GM19452 (cell line): ENCODE data around the gene WSB1.

Source experiments
- ATAC-seq: cut with Tn5 transposase; IDR thresholded peaks from one replicate; pipeline ENCODE4 v1.9.1; 2021; ENCODE audit not compliant: unreplicated experiment

Gene WSB1

DNA sequence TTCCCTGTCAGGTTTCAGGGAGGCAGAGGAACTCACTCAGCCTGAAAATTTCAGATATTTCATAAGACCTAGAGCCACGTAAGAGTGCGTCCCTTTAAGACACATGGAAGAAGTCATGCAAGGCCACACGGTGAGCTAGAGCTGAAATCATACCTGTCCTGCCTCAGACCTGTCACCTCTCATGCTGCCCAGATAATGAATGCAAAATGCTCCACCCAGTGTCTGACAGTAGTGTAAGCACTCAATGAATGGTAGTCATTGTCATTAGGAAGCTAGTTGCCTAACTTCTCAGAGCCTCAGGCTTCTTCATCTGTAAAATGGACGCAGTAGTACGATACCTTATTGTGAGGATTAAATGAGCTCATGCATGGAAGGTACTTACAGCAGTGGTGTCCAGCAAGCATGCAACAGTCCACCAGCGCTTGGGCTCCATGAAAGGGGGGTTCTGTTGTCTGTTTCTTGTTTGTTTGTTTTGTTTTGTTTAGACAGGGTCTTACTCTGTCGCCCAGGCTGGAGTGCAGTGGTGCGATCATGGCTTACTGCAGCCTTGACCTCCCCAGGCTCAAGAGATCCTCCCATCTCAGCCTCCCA lies 60.7 kb downstream of the WSB1 start:
- ATAC-seq: no peak

DNA sequence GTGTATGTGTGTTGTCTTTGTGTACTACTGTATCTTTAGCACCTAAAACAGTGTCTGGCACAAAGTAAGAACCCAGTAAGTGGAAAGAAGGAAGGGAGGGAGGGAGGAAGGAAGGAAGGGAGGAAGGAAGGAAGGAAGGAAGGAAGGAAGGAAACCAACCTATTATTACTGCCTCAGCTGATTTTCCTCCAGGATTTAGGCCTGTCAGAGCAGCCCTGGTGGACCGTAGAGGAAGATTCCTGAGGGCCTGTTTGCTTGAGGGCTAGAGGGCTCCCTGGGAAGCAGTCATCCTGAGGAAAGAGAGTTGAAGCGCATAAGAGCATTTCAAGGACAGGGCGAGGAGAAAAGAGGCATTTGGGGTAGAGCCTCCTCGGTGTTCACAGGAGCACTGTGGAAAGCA lies 61.5 kb downstream of the WSB1 start:
- no peak for ATAC-seq

DNA sequence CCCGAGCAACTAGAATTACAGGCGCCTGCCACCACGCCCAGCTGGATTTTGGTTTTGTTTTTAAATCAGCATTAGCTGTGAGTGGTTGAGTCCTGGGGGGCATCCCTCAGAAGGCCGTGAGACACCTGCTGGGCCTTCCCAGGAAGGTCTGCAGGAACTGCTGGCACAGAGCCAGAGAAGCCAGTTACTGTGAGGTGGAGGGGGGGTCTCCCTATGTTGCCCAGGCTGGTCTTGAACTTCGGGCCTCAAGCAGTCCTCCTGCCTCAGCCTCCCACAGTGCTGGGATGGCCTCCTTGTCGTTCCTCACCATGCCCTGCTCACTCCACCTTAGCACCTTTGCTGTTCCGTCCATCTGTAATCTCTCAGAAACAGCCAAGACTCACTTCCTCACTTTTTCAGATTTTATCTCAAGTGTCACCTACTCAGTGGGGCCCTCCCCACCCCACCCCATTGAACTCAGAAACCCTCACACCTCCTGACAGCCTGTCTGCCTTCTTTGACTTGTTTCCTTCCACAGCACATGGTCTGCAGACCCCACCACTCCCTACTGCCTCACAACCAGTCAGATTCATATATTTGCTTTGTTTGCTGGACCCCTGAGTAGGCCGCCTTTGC lies 62.3 kb downstream of the WSB1 start:
- ATAC-seq: no peak

DNA sequence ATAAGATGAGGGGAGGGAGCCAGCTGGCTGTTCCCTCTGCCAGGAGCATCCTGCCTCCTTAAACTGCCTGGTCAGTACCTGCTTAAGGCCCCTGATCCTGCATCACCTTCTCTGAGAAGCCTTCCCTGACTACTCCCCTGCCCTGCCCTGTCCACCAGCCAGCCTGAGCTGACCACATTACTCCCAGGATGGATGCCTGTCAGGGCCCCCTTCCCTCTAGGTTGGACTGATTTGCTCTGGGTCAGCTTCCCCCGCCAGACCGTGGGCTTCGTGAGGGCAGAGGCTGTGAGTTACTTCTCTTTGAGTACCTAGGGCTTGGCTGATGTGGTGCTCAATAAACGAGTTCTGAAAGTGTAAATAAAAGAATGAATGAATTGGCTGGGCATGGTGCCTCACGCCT lies 63.3 kb downstream of the WSB1 start:
- no peak for ATAC-seq

DNA sequence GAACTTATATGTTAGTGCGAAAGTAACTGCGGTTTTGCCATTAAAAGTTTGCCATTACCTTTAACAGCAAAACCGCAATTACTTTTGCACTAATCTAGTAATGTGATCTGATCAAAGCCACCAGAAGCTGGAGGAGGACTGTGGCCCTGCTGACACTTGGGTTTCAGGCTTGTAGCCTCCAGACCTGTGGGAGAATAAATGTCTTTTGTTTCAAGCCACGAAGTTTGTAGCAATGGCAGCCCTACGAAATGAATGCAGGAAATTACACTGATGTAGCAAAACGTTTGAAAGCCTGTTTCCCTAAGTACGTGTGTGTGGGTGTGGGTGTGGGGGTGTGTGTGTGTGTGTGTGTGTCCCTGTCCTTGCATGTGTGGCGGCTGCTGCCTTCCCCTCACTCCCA lies 66.6 kb downstream of the WSB1 start:
- ATAC-seq: no peak

DNA sequence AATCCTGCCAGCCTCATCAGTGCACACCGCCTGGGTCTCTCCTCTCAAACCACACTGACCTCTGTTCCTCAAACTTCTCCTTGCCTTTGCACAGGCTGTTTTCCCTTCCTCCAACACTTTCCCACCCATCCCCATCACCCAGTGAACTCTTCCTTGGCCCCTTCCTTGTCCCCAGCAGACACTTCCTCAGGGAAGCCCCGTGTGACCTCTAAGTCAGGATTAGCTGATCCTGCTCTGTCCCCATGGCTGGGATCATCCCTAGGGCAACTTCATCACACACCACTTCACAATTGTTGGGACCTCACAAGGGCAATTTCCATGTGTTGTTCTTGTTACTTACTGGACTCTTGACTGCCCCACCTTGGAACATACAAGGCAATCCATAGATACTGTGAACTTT lies 67.8 kb downstream of the WSB1 start:
- ATAC-seq: no peak

DNA sequence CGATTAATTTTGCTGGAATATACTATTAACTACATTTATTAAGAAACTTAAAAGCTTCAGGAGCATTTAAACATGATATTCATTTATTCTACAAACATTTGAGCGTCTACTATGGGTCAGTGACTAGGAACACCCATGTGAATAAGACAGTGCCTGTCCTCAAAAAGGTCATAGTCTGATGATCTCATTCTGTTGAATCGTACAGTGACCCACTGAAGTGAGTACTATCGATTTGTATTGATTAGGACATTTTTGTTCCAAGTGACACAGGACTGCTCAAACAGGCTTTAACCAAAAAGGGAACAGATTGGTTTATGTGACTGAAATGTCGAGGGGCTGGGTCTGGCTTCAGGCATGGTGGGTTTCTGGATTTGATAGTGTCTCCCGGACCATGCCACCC lies 68.6 kb downstream of the WSB1 start:
- ATAC-seq: no peak

DNA sequence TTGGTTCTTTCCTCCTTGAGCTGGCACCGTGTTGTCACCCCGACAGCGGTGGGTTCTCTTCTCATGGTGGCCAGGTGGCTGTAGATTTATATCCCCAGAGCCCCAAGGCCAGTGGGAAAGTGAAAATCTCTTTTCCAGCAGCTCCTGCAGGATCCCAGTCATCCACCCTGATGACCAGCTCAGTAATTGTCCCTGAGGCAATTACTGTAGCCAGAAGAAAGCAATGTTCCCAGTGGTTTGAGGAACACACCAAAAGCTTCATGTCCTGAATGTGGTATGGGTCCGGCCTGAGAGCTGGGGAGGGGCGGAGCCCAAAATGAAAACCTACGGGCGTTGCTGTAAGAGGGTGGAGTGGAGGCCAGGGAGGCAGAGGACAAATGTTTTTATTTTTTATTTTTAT lies 69.0 kb downstream of the WSB1 start:
- no peak for ATAC-seq

DNA sequence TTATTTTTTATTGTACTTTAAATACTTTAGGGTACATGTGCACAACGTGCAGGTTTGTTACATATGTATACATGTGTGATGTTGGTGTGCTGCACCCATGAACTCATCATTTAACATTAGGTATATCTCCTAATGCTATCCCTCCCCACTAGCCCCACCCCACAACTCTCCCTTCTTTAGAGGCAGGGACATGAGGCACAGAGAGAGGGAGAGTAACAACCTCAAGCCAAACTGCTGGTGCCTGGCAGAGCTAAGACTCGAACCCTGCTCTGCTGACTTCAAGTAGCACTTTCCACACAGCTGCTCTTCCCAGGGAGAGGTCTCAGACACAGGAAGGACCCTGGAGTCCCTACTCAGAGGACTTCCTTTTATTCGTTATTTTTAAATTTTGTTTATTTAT lies 69.4 kb downstream of the WSB1 start:
- no peak for ATAC-seq
